DND-41 (cell line): Measurements from ENCODE around the gene STEAP3.

Experiments used
- ATAC-seq: fragments of 200-7000 bp; cut with Tn5 transposase; 3 replicates; pipeline ENCODE4 v1.9.1; 2021; ENCODE audit warnings: low read depth; ENCODE audit not compliant: insufficient read depth
- DNase-seq: peaks from one replicate; pipeline ENCODE4 v3.0.0-alpha.2; 2020
- H2AFZ ChIP-seq: 2 replicates; pipeline ENCODE4 v1.6.0; 2012; ENCODE audit warnings: low read depth, low read length
- H3K27ac ChIP-seq: 2 replicates; pipeline ENCODE4 v1.5.1; 2012; ENCODE audit warnings: low read length, inconsistent platforms
- H3K27me3 ChIP-seq: fragments of 200-600 bp; sonication (generic); 2 replicates; pipeline ENCODE4 v1.6.0; 2012; ENCODE audit warnings: low read length, mild to moderate bottlenecking, inconsistent platforms; ENCODE audit not compliant: insufficient read depth, poor library complexity
- H3K36me3 ChIP-seq: 2 replicates; pipeline ENCODE4 v1.5.1; 2012; ENCODE audit warnings: low read length, inconsistent platforms; ENCODE audit not compliant: insufficient read depth
- H3K4me1 ChIP-seq: 2 replicates; pipeline ENCODE4 v1.5.1; 2012; ENCODE audit warnings: mild to moderate bottlenecking, low read length; ENCODE audit not compliant: insufficient read depth
- H3K4me2 ChIP-seq: 2 replicates; pipeline ENCODE4 v1.6.0; 2012; ENCODE audit warnings: mild to moderate bottlenecking, moderate library complexity, low read length, inconsistent platforms; ENCODE audit not compliant: insufficient read depth
- H3K4me3 ChIP-seq, 2 experiments: fragments of 200-600 bp in 1 of 2; shearing (Covaris generic) in 1 of 2; 2 replicates each; pipeline ENCODE4 v1.5.1; 2012 to 2016; ENCODE audit warnings: inconsistent platforms in 2 of 2, low read length in 2 of 2, mild to moderate bottlenecking in 2 of 2, low read depth in 1 of 2, moderate library complexity in 1 of 2
- H3K79me2 ChIP-seq: 2 replicates; pipeline ENCODE4 v1.6.0; 2012; ENCODE audit warnings: low read length, inconsistent platforms; ENCODE audit not compliant: insufficient read depth
- H3K9ac ChIP-seq: 2 replicates; pipeline ENCODE4 v1.6.0; 2012; ENCODE audit warnings: low read depth, mild to moderate bottlenecking, inconsistent platforms, low read length, moderate library complexity
- H3K9me3 ChIP-seq: 2 replicates; pipeline ENCODE4 v1.5.1; 2012; ENCODE audit warnings: low read length, moderate library complexity, mild to moderate bottlenecking, inconsistent platforms; ENCODE audit not compliant: insufficient read depth, severe bottlenecking
- H4K20me1 ChIP-seq: 2 replicates; pipeline ENCODE4 v1.6.0; 2012; ENCODE audit warnings: low read length; ENCODE audit not compliant: insufficient read depth
- CTCF ChIP-seq: IDR thresholded peaks from 2 replicates; pipeline ENCODE4 v1.5.1; 2012; ENCODE audit warnings: borderline replicate concordance, low read length, moderate library complexity, mild to moderate bottlenecking; ENCODE audit not compliant: poor library complexity, severe bottlenecking; ENCODE audit errors: extremely low read depth
- EZH2 ChIP-seq: IDR thresholded peaks from 3 replicates; pipeline ENCODE4 v1.6.1; 2012; ENCODE audit warnings: borderline replicate concordance, low read depth, mild to moderate bottlenecking, moderate library complexity, low read length, inconsistent platforms; ENCODE audit not compliant: severe bottlenecking

Gene STEAP3

GRCh38 chr2:119233326-119234020 lies 9.8 kb downstream of the STEAP3 start:
- H3K9ac ChIP-seq, result no peak overlapping the region
- no peak overlapping the region for H3K27ac ChIP-seq
- H4K20me1 ChIP-seq, result no peaks in the 10 kb centered on the region; the same call in 1 of the 2 replicates
- no peaks in the 10 kb centered on the region for H3K4me1 ChIP-seq
- peaks cover 11% of the 10 kb centered on the region for H3K27me3 ChIP-seq
- no peaks in the 10 kb centered on the region for H3K9me3 ChIP-seq
- DNase-seq, result no peak
- no peaks in the 10 kb centered on the region for H3K36me3 ChIP-seq
- H3K4me2 ChIP-seq, result no peak overlapping the region
- ATAC-seq, result no peak
- H3K79me2 ChIP-seq, result no peaks in the 10 kb centered on the region
- H3K4me3 ChIP-seq, result no peak overlapping the region
- no peak overlapping the region for H2AFZ ChIP-seq
- no peak for TF ChIP-seq CTCF
- no peak for TF ChIP-seq EZH2

- peak; percentile 35 for DNase-seq
- Histone ChIP-seq H3K4me1 (no peaks in the 10 kb centered on the region), H3K27me3 (peaks cover 11% of the 10 kb centered on the region), H3K27ac (no peak overlapping the region), H3K79me2 (no peaks in the 10 kb centered on the region), H3K36me3 (no peaks in the 10 kb centered on the region), H3K4me3 (no peak overlapping the region), H2AFZ (no peak overlapping the region), H3K9ac (no peak overlapping the region), H3K9me3 (no peaks in the 10 kb centered on the region), H4K20me1 (no peaks in the 10 kb centered on the region; the same call in 1 of the 2 replicates), H3K4me2 (no peak overlapping the region)
- peak; percentile 86 for ATAC-seq
- TF ChIP-seq EZH2 (no peak), CTCF (peak; percentile 67)
Observed at GRCh38 chr2:119234021-119235019, 10.7 kb downstream of the STEAP3 start.

- no peaks in the 10 kb centered on the region for H3K4me1 ChIP-seq
- no peak overlapping the region for H2AFZ ChIP-seq
- no peaks in the 10 kb centered on the region for H3K79me2 ChIP-seq
- no peak overlapping the region for H3K4me3 ChIP-seq
- no peak for ATAC-seq
- no peak for DNase-seq
- H4K20me1 ChIP-seq, result no peaks in the 10 kb centered on the region
- no peak for TF ChIP-seq EZH2
- TF ChIP-seq CTCF, result no peak
- no peak overlapping the region for H3K9ac ChIP-seq
- H3K27ac ChIP-seq, result no peak overlapping the region
- no peaks in the 10 kb centered on the region for H3K9me3 ChIP-seq
- H3K36me3 ChIP-seq, result no peaks in the 10 kb centered on the region
- H3K27me3 ChIP-seq, result peaks cover 11% of the 10 kb centered on the region
- H3K4me2 ChIP-seq, result no peak overlapping the region
Observed at GRCh38 chr2:119236796-119237195, 13.2 kb downstream of the STEAP3 start.
